Stimulated activated naive CD8-positive, alpha-beta T cell treated with anti-CD3 and anti-CD28 coated beads, Interleukin-15, amount 100 ng/mL, for 72 hours (primary cell): Measurements from ENCODE around the gene NUP88.
A peak's percentile ranks its signal among the peaks of the same experiment; 100 is the strongest.

Source experiments
- ATAC-seq: fragments of 150-1000 bp; cut with Tn5 transposase; 2 replicates; pipeline ENCODE4 v1.10.0; 2021; ENCODE audit warnings: mild to moderate bottlenecking, moderate library complexity
- DNase-seq, 2 donors: peaks; one replicate each; pipeline ENCODE4 v3.0.0; 2021 to 2022
- H3K27ac Mint-ChIP-seq, 2 donors: one replicate each; pipeline ENCODE4 v1.8.0; 2022; ENCODE audit warnings: mild to moderate bottlenecking in 2 of 2, mixed read lengths in 2 of 2, moderate library complexity in 2 of 2
- H3K27me3 Mint-ChIP-seq: one replicate; pipeline ENCODE4 v1.8.0; 2022; ENCODE audit warnings: mixed read lengths
- H3K4me1 Mint-ChIP-seq: one replicate; pipeline ENCODE4 v1.8.0; 2022; ENCODE audit warnings: mild to moderate bottlenecking, mixed read lengths
- H3K4me3 Mint-ChIP-seq, 2 donors: one replicate each; pipeline ENCODE4 v1.8.0; 2022; ENCODE audit warnings: mild to moderate bottlenecking in 2 of 2, mixed read lengths in 2 of 2, moderate library complexity in 1 of 2
- H3K9me3 Mint-ChIP-seq, 2 donors: one replicate each; pipeline ENCODE4 v1.8.0; 2022; ENCODE audit warnings: mixed read lengths in 2 of 2

Gene NUP88

GRCh38 chr17:5430413-5430999 is 11.0 kb upstream of the NUP88 start:
- DNase-seq (no peak), ATAC-seq (no peak)
- no peaks in the 10 kb centered on the region for H3K27me3 Mint-ChIP-seq
- peaks cover 28% of the 10 kb centered on the region for H3K4me1 Mint-ChIP-seq
- no peaks in the 10 kb centered on the region for H3K9me3 Mint-ChIP-seq
- H3K27ac Mint-ChIP-seq = peak overlapping the region; percentile 64 to 81
- H3K4me3 Mint-ChIP-seq = no peak overlapping the region

DNA sequence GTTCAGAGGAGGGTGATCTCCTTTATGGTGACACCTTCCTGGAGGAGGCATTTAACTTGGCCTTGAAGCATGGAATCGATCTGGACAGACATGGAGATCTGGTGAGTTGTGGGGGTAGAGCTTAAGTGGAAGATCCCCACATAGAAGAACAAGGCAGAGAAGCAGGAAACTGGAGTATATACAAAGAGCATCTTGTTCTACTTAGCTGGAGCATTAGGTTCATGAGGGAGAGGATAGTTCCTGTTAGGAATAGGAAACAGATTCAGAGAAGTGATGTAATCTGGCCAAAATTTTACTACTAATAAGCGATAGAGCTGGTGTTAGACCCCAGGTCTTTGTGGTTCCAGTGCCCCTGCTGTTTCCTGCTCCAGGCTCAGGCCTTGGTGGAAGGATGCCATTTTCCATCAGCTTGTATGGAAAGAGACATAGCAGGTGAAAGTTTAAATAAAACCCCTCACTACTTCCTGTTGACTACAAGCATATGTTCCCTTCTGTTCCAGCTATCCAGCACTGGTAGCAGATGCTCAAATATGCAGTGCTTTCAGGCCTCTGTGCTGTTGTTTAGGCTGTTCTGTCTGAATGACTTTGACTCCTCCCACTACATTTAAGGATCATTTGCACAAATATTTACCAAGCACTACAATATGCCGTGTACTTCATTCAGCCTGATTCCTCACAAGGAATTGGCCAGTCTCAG is 9.9 kb upstream of the NUP88 start:
- Mint-ChIP-seq H3K27me3 (no peaks in the 10 kb centered on the region), H3K9me3 (no peaks in the 10 kb centered on the region), H3K4me1 (peaks cover 23% of the 10 kb centered on the region), H3K27ac (peak overlapping the region in 1 of 2 donors; percentile 77), H3K4me3 (no peak overlapping the region)
- DNase-seq = no peak
- no peak for ATAC-seq

DNA sequence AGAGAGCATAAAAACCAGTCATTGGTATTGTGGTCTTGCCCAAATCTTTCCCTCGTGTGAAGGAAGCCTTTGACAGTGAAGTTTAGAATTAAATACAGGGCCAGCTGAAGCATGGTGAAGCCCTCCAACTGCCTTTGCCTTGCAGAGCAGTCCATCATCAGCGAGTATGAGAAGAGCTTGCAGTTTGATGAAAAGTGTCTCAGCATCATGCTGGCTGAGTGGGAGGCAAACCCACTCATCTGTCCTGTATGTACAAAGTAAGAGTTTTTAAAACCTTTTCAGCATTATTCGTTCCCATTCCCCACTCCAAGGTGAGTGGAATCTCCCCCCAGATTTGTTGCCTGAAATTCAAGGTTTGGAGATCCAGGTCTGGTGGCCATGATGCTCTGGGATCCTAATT is 6.4 kb upstream of the NUP88 start:
- H3K9me3 Mint-ChIP-seq = no peaks in the 10 kb centered on the region
- ATAC-seq = no peak
- no peak for DNase-seq
- peaks cover 35% of the 10 kb centered on the region for H3K4me1 Mint-ChIP-seq
- H3K27me3 Mint-ChIP-seq = no peaks in the 10 kb centered on the region
- no peak overlapping the region for H3K27ac Mint-ChIP-seq
- no peak overlapping the region for H3K4me3 Mint-ChIP-seq

DNA sequence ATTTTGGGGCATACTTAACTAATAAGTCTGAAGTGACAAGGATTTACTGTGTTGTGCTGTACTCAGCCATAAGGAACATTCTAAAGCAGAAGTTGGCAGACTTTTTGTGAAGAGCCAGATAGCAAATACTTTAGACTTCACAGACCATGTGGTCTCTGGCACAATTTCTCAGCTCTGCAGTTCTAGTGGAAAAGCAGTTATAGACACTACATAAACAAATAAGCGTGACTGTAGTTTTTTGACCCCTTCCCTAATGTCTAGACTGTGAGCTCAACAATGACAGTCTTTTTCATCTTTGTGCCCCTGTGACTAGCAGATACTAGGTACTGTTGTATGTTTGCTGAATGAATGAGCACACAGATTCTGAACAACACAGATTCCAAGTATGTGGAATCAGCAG is 5.4 kb upstream of the NUP88 start:
- no peak for ATAC-seq
- no peak overlapping the region for H3K4me3 Mint-ChIP-seq
- H3K4me1 Mint-ChIP-seq = peaks cover 35% of the 10 kb centered on the region
- H3K27ac Mint-ChIP-seq = peak overlapping the region in 1 of 2 donors; percentile 69
- no peaks in the 10 kb centered on the region for H3K27me3 Mint-ChIP-seq
- H3K9me3 Mint-ChIP-seq = no peaks in the 10 kb centered on the region
- DNase-seq = no peak

DNA sequence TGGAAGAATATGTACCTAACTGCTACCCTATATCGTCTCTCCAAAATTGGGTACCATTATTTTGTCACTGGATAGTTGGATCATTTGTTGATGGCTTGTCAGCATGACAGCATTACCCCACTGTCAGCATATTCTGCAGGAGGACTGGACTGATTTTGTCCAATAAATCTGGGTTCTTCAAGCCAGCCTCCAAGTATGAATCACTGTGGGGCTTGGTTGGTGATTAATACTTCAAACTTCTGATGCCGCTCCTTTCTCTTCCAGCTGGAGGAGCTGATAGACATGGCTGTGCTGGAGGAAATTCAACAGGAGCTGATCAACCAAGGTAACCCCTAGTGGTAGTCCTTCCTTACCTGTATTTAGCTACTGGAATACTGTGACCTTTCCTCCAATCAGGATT is 3.0 kb upstream of the NUP88 start:
- no peaks in the 10 kb centered on the region for H3K27me3 Mint-ChIP-seq
- peak overlapping the region in 1 of 2 donors; percentile 25 for H3K4me3 Mint-ChIP-seq
- no peak for ATAC-seq
- DNase-seq = no peak
- H3K4me1 Mint-ChIP-seq = peaks cover 34% of the 10 kb centered on the region
- H3K9me3 Mint-ChIP-seq = no peaks in the 10 kb centered on the region
- H3K27ac Mint-ChIP-seq = no peak overlapping the region

GRCh38 chr17:5419959-5420653 is 644 bp upstream of the NUP88 start, which contains the start of gene RPAIN:
TSS of gene RPAIN (plus strand) at chr17:5420182. CDS start at chr17:5420211, 29 bp downstream.
- H3K27ac Mint-ChIP-seq = peak within 1 kb of the TSS; percentile 98 to 99
- peak within 1 kb of the TSS; percentile 88 to 94 for H3K4me3 Mint-ChIP-seq
- no peaks in the 10 kb centered on the region for H3K27me3 Mint-ChIP-seq
- no peaks in the 10 kb centered on the region for H3K9me3 Mint-ChIP-seq
- peak; percentile 79 for ATAC-seq
- DNase-seq = peak in 1 of 2 donors; percentile 87
- peaks cover 43% of the 10 kb centered on the region for H3K4me1 Mint-ChIP-seq

DNA sequence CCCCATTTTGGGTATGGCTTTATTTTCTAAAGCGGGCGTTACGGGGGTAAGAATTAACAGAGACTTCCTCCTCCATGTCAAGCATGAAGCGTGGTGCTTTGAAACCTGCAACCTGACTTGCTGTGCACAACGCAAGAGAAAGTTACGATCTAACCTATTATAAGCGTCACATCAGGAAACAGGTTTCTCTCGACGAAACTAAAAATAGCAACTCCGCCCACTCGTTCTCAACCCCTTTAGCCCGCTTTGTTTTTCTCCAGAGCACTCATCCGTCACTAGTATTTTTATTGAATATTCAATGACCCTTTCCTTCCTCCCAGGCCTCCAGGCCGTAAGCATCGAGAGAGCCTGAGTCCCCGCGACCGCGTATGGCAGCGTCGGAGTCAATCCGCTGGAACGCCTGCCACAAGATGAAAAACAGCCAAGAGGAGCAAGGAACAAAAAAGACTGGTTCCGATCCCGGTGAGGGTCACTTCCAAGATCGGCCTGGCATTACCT is 555 bp downstream of the NUP88 start:
- ATAC-seq (peak; percentile 59), DNase-seq (peak; percentile 68 to 76)
- peaks cover 51% of the 10 kb centered on the region for H3K4me1 Mint-ChIP-seq
- no peaks in the 10 kb centered on the region for H3K27me3 Mint-ChIP-seq
- peak overlapping the region; percentile 88 to 94 for H3K4me3 Mint-ChIP-seq
- peak overlapping the region; percentile 98 to 99 for H3K27ac Mint-ChIP-seq
- no peaks in the 10 kb centered on the region for H3K9me3 Mint-ChIP-seq

DNA sequence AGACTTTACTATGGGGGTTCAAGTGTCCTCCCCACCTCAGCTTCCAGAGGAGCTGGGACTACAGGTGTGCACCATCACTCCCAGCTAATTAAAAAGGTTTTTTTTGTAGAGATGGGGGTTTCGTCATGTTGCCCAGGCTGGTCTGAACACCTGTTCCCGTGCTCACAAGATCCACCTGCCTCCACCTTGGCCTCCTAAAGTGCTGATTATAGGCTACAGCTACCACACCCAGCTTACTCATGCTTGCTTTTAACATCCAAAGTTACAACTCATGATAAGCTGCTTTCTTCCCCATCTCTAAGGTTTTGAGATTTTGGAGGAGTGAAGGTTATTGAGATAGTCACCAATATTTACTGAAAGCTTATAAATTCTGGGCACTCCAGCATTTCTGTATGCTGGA is 2.6 kb downstream of the NUP88 start:
- DNase-seq (no peak), ATAC-seq (no peak)
- no peaks in the 10 kb centered on the region for H3K27me3 Mint-ChIP-seq
- H3K4me1 Mint-ChIP-seq = peaks cover 60% of the 10 kb centered on the region
- no peaks in the 10 kb centered on the region for H3K9me3 Mint-ChIP-seq
- peak overlapping the region in 1 of 2 donors; percentile 67 for H3K27ac Mint-ChIP-seq
- peak overlapping the region; percentile 70 to 74 for H3K4me3 Mint-ChIP-seq

- no peak overlapping the region for H3K4me3 Mint-ChIP-seq
- H3K4me1 Mint-ChIP-seq = peaks cover 55% of the 10 kb centered on the region
- H3K27ac Mint-ChIP-seq = peak overlapping the region; percentile 91
- DNase-seq = no peak
- peak; percentile 79 for ATAC-seq
- H3K27me3 Mint-ChIP-seq = no peaks in the 10 kb centered on the region
- no peaks in the 10 kb centered on the region for H3K9me3 Mint-ChIP-seq
Measured at GRCh38 chr17:5413682-5414081, 5.8 kb downstream of the NUP88 start.

DNA sequence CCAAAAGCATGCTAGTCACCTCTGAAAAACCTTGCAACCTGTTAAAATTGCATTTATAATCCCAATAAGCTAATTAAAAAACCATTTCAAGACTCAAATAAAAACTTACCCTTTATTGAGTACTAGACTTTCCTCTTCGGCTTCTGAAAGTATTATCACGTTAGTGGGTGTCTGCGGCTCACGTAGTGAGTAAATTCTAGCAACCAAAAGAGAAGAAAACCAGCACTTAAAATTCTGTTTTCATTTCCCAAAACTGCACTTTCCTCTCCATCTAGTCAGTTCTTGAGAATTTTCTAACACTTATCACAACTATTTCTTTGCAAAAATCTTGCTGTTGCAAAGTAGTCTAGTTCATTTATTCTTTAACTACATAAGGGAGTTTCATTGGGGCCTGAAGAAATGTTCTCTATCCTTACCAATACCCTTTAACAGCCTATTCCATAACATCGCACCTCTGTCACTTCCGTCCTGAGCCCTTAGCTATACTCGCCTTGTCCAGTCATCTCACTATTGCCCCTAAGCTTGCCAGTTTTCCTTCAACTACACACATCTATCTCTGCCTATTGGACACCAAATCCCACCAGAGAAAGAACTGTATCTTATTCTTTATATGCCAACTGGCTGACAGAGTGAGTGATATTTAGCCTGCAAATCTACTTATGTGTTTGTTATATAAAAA is 8.7 kb downstream of the NUP88 start:
- H3K27ac Mint-ChIP-seq = peak overlapping the region; percentile 35 to 62
- H3K9me3 Mint-ChIP-seq = no peaks in the 10 kb centered on the region
- peaks cover 37% of the 10 kb centered on the region for H3K4me1 Mint-ChIP-seq
- H3K4me3 Mint-ChIP-seq = no peak overlapping the region
- H3K27me3 Mint-ChIP-seq = no peaks in the 10 kb centered on the region
- ATAC-seq (no peak), DNase-seq (no peak)

GRCh38 chr17:5408186-5408585 is 11.3 kb downstream of the NUP88 start:
- peaks cover 23% of the 10 kb centered on the region for H3K4me1 Mint-ChIP-seq
- H3K9me3 Mint-ChIP-seq = no peaks in the 10 kb centered on the region
- H3K4me3 Mint-ChIP-seq = no peak overlapping the region
- H3K27ac Mint-ChIP-seq = no peak overlapping the region
- ATAC-seq (no peak), DNase-seq (no peak)
- H3K27me3 Mint-ChIP-seq = no peaks in the 10 kb centered on the region

- no peak for ATAC-seq
- Mint-ChIP-seq H3K4me1 (peaks cover under 1% of the 10 kb centered on the region), H3K9me3 (no peaks in the 10 kb centered on the region), H3K4me3 (no peak overlapping the region), H3K27me3 (no peaks in the 10 kb centered on the region), H3K27ac (no peak overlapping the region)
- no peak for DNase-seq
Measured at GRCh38 chr17:5405400-5405799, 14.1 kb downstream of the NUP88 start.

- Mint-ChIP-seq H3K9me3 (no peaks in the 10 kb centered on the region), H3K27ac (no peak overlapping the region)
- DNase-seq = no peak
Measured at GRCh38 chr17:5399767-5400166, 19.7 kb downstream of the NUP88 start.

GRCh38 chr17:5396612-5397011 is 22.9 kb downstream of the NUP88 start:
- ATAC-seq (peak; percentile 76), DNase-seq (no peak)
- no peak overlapping the region for H3K4me3 Mint-ChIP-seq
- H3K27me3 Mint-ChIP-seq = no peaks in the 10 kb centered on the region
- H3K9me3 Mint-ChIP-seq = no peaks in the 10 kb centered on the region
- H3K4me1 Mint-ChIP-seq = peaks cover 7% of the 10 kb centered on the region
- H3K27ac Mint-ChIP-seq = peak overlapping the region in 1 of 2 donors; percentile 49

More at GRCh38 chr17:5399767-5400166, 19.7 kb downstream of the NUP88 start:
- ATAC-seq = no peak
- Mint-ChIP-seq H3K4me1 (peaks cover 7% of the 10 kb centered on the region), H3K27me3 (no peaks in the 10 kb centered on the region), H3K4me3 (no peak overlapping the region)

GRCh38 chr17:5391678-5392077 is 27.8 kb downstream of the NUP88 start:
- Mint-ChIP-seq H3K4me3 (no peak overlapping the region), H3K27me3 (no peaks in the 10 kb centered on the region), H3K4me1 (no peaks in the 10 kb centered on the region), H3K9me3 (no peaks in the 10 kb centered on the region), H3K27ac (no peak overlapping the region)
- DNase-seq = no peak
- ATAC-seq = no peak
